ENCODE data around the gene SMAP1.

The SMAP1 gene

GRCh38 chr6:70684794-70685493, 17.3 kb downstream of the SMAP1 start:
- DNase-seq (ENCODE audit: low read depth) = no peak

GRCh38 chr6:70685494-70686180, 18.0 kb downstream of the SMAP1 start:
- DNase-seq (ENCODE audit: low read depth) = no peak

GRCh38 chr6:70686548-70687133, 19.0 kb downstream of the SMAP1 start:
- no peak for DNase-seq (ENCODE audit: low read depth)

- DNase-seq (ENCODE audit: low read depth) = no peak
Measured at GRCh38 chr6:70693887-70694286, 26.2 kb downstream of the SMAP1 start.

GRCh38 chr6:70694371-70694770, 26.7 kb downstream of the SMAP1 start:
- no peak for DNase-seq (ENCODE audit: low read depth)

- no peak for DNase-seq (ENCODE audit: low read depth)
Measured at GRCh38 chr6:70700922-70701876, 33.5 kb downstream of the SMAP1 start.

GRCh38 chr6:70705772-70706171, 38.1 kb downstream of the SMAP1 start:
- DNase-seq (ENCODE audit: low read depth) = no peak

GRCh38 chr6:70706491-70707123, 38.9 kb downstream of the SMAP1 start:
- no peak for DNase-seq (ENCODE audit: low read depth)

- no peak for DNase-seq (ENCODE audit: low read depth)
Measured at GRCh38 chr6:70707893-70708292, 40.2 kb downstream of the SMAP1 start.

- no peak for DNase-seq (ENCODE audit: low read depth)
Measured at GRCh38 chr6:70708448-70708847, 40.8 kb downstream of the SMAP1 start.

GRCh38 chr6:70709826-70710225, 42.1 kb downstream of the SMAP1 start:
- peak; percentile 23 for DNase-seq (ENCODE audit: low read depth)

GRCh38 chr6:70714716-70715257, 47.1 kb downstream of the SMAP1 start:
- no peak for DNase-seq (ENCODE audit: low read depth)

- DNase-seq (ENCODE audit: low read depth) = no peak
Measured at GRCh38 chr6:70717038-70717801, 49.5 kb downstream of the SMAP1 start.

- DNase-seq (ENCODE audit: low read depth) = no peak
Measured at GRCh38 chr6:70724524-70724923, 56.8 kb downstream of the SMAP1 start.

- DNase-seq (ENCODE audit: low read depth) = peak; percentile 11
Measured at GRCh38 chr6:70725817-70726415, 58.2 kb downstream of the SMAP1 start.

- no peak for DNase-seq (ENCODE audit: low read depth)
Measured at GRCh38 chr6:70734381-70734780, 66.7 kb downstream of the SMAP1 start.

GRCh38 chr6:70734979-70735378, 67.3 kb downstream of the SMAP1 start:
- no peak for DNase-seq (ENCODE audit: low read depth)

GRCh38 chr6:70735513-70735912, 67.8 kb downstream of the SMAP1 start:
- DNase-seq (ENCODE audit: low read depth) = no peak

- DNase-seq (ENCODE audit: low read depth) = no peak
Measured at GRCh38 chr6:70738028-70738427, 70.3 kb downstream of the SMAP1 start.

GRCh38 chr6:70739534-70739933, 71.9 kb downstream of the SMAP1 start:
- no peak for DNase-seq (ENCODE audit: low read depth)

All from GM04503 (cell line).